ENCODE measurements around the gene F8. TPM values are rescaled to one million over a fixed set of nuclear protein-coding genes. Genes with fewer than 3 reads are reported as not detected.

The F8 gene
- total RNA-seq, 4 donors from 2014 or later, result 1.2 to 7.4 (median 4.3) TPM

DNA sequence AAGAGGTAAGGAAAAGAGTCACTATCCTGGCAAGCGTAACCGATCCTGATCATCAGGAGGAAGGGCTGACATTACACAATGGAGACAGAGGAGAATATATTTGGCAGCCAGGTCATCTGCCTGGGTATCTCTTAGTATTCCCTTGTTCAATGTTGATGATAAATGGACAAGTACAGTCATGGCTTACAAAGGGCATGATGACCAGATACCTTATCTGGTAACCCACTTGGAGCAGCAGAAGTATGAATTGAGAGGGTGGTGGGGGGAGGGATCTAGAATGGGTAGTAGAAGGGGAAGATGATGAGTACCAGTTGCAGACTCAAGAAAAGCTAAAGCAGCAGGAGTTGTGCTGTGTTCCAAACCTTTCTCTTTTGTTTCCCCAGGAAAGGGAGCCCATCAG is 17.3 kb downstream of the F8 start:
- no peak for TF ChIP-seq CTCF (IDR thresholded peaks at IDR 0.05)
- TF ChIP-seq POLR2A (IDR thresholded peaks at IDR 0.05), result no peak
- Histone ChIP-seq H3K9me3 (no peaks in the 10 kb centered on the region), H3K36me3 (no peaks in the 10 kb centered on the region), H3K27me3 (no peaks in the 10 kb centered on the region), H3K4me1 (no peaks in the 10 kb centered on the region), H3K4me3 (no peak overlapping the region), H3K27ac (no peak overlapping the region)
- no peak for DNase-seq
- 92 to 100% methylated on average over 2 of the region's 2 CpGs for WGBS, 2 donors
- intact Hi-C loops (cut with DNase I), result no loop called here

GRCh38 chrX:155001873-155002272 is 20.6 kb downstream of the F8 start:
- TF ChIP-seq CTCF (IDR thresholded peaks at IDR 0.05) (no peak), POLR2A (IDR thresholded peaks at IDR 0.05) (no peak)
- intact Hi-C loops (cut with DNase I), result no loop called here
- WGBS, 2 donors, result 71 to 78% methylated on average over 4 of the region's 4 CpGs
- Histone ChIP-seq H3K4me1 (no peaks in the 10 kb centered on the region), H3K36me3 (no peaks in the 10 kb centered on the region), H3K27me3 (no peaks in the 10 kb centered on the region), H3K4me3 (no peak overlapping the region), H3K9me3 (no peaks in the 10 kb centered on the region), H3K27ac (no peak overlapping the region)
- no peak for DNase-seq

- Histone ChIP-seq H3K9me3 (no peaks in the 10 kb centered on the region), H3K4me1 (no peaks in the 10 kb centered on the region), H3K27ac (no peak overlapping the region), H3K27me3 (no peaks in the 10 kb centered on the region), H3K4me3 (no peak overlapping the region), H3K36me3 (no peaks in the 10 kb centered on the region)
- TF ChIP-seq POLR2A (IDR thresholded peaks at IDR 0.05) (no peak), CTCF (IDR thresholded peaks at IDR 0.05) (no peak)
- intact Hi-C loops (cut with DNase I), result no loop called here
- no peak for DNase-seq
- WGBS, 2 donors, result 63 to 67% methylated on average over 1 of the region's 1 CpG
Measured at GRCh38 chrX:155000841-155001240, 21.7 kb downstream of the F8 start.

- H3K27me3 ChIP-seq, result no peaks in the 10 kb centered on the region
- intact Hi-C loops (cut with DNase I), result no loop called here
- no peaks in the 10 kb centered on the region for H3K36me3 ChIP-seq
- H3K27ac ChIP-seq, result no peak overlapping the region
- no peak for DNase-seq
- H3K4me1 ChIP-seq, result no peaks in the 10 kb centered on the region
- 77% methylated on average over 1 of the region's 1 CpG; no CpG with 5 or more reads in 1 of the 2 donors for WGBS, 2 donors
- no peak overlapping the region for H3K4me3 ChIP-seq
- H3K9me3 ChIP-seq, result no peaks in the 10 kb centered on the region
- TF ChIP-seq CTCF (IDR thresholded peaks at IDR 0.05) (no peak), POLR2A (IDR thresholded peaks at IDR 0.05) (no peak)
Measured at GRCh38 chrX:154998204-154998880, 24.2 kb downstream of the F8 start.

GRCh38 chrX:154991476-154991875 is 31.0 kb downstream of the F8 start:
- Histone ChIP-seq H3K4me1 (no peaks in the 10 kb centered on the region), H3K36me3 (no peaks in the 10 kb centered on the region), H3K27ac (no peak overlapping the region), H3K9me3 (no peaks in the 10 kb centered on the region), H3K27me3 (no peaks in the 10 kb centered on the region), H3K4me3 (no peak overlapping the region)
- WGBS, 2 donors, result 100% methylated on average over 1 of the region's 1 CpG
- intact Hi-C loops (cut with DNase I), result no loop called here
- no peak for TF ChIP-seq CTCF (IDR thresholded peaks at IDR 0.05)
- no peak for TF ChIP-seq POLR2A (IDR thresholded peaks at IDR 0.05)
- DNase-seq, result no peak
